OCI-LY7 (cell line): ENCODE results near the gene PNMA5.

Experiments
- EZH2phosphoT487 ChIP-seq: fragments of 200-600 bp; sonication (generic); IDR thresholded peaks from 2 replicates; pipeline ENCODE4 v1.6.1; 2018; ENCODE audit warnings: low read depth, borderline replicate concordance, mild to moderate bottlenecking, mixed run types, antibody characterized with exemption, low read length, moderate library complexity, mixed read lengths
- TF ChIP-seq, protein P1 (sequence below): fragments of 200-600 bp; sonication (generic); conservative IDR thresholded peaks from 2 replicates; pipeline ENCODE4 v1.5.1; 2014; ENCODE audit warnings: mild to moderate bottlenecking, antibody characterized with exemption, low read length, moderate library complexity, mixed read lengths

DNA sequence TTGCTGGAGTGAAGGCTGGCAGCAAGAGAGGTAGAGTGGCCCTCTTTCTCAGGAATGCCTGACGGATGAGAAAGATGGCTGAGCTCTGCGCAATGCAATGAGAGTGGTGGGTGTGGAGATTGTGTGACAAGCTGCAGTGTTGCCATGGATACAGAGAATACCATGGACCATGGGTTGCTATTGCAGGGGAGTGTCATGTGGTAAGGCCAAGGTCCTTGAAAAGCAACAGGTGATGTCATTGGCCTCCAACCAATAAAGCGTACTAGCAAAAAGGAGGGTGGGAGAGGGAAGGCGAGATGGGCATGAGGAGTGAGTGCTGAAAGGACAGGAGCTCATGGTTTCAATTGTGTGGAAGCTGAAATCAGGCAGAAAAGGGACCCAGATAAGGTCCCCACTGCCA, 1.8 kb downstream of the PNMA5 start:
- TF ChIP-seq, protein P1, sequence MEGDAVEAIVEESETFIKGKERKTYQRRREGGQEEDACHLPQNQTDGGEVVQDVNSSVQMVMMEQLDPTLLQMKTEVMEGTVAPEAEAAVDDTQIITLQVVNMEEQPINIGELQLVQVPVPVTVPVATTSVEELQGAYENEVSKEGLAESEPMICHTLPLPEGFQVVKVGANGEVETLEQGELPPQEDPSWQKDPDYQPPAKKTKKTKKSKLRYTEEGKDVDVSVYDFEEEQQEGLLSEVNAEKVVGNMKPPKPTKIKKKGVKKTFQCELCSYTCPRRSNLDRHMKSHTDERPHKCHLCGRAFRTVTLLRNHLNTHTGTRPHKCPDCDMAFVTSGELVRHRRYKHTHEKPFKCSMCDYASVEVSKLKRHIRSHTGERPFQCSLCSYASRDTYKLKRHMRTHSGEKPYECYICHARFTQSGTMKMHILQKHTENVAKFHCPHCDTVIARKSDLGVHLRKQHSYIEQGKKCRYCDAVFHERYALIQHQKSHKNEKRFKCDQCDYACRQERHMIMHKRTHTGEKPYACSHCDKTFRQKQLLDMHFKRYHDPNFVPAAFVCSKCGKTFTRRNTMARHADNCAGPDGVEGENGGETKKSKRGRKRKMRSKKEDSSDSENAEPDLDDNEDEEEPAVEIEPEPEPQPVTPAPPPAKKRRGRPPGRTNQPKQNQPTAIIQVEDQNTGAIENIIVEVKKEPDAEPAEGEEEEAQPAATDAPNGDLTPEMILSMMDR = no peak
- no peak for TF ChIP-seq EZH2phosphoT487
